Stimulated activated CD8-positive, alpha-beta memory T cell treated with anti-CD3 and anti-CD28 coated beads, Interleukin-4, amount 100 ng/mL, for 4 hours (primary cell): ENCODE results near the gene TRIM13.

ENCODE experiments used
- DNase-seq, 2 donors: peaks; one replicate each; pipeline ENCODE4 v3.0.0-alpha.2; 2020; ENCODE audit warnings: low read depth in 2 of 2, low spot score in 1 of 2

The TRIM13 gene

GRCh38 chr13:49996161-49996915, 504 bp upstream of the TRIM13 start:
- peak; percentile 61 to 73 for DNase-seq

- DNase-seq = no peak
Measured at GRCh38 chr13:49997955-49998354, 1.1 kb downstream of the TRIM13 start.

- DNase-seq = no peak
Measured at GRCh38 chr13:49998714-49999624, 2.1 kb downstream of the TRIM13 start.

GRCh38 chr13:50001287-50001686, 4.4 kb downstream of the TRIM13 start:
- DNase-seq = no peak

GRCh38 chr13:50006426-50007135, 9.7 kb downstream of the TRIM13 start:
- no peak for DNase-seq

- DNase-seq = no peak
Measured at GRCh38 chr13:50011461-50011860, 14.6 kb downstream of the TRIM13 start.

GRCh38 chr13:50012396-50013169, 15.7 kb downstream of the TRIM13 start:
- no peak for DNase-seq

- no peak for DNase-seq
Measured at GRCh38 chr13:50014386-50014785, 17.5 kb downstream of the TRIM13 start.

GRCh38 chr13:50015258-50015657, 18.4 kb downstream of the TRIM13 start, which contains the start of gene KCNRG:
TSS of gene KCNRG (plus strand) at chr13:50015444. CDS start at chr13:50015494, 50 bp downstream.
- no peak for DNase-seq

GRCh38 chr13:50015750-50016149, 18.9 kb downstream of the TRIM13 start:
- DNase-seq = no peak

- no peak for DNase-seq
Measured at GRCh38 chr13:50016444-50016843, 19.6 kb downstream of the TRIM13 start.

GRCh38 chr13:50017819-50018218, 21.0 kb downstream of the TRIM13 start:
- no peak for DNase-seq

- DNase-seq = no peak
Measured at GRCh38 chr13:50025436-50025835, 28.6 kb downstream of the TRIM13 start.

- DNase-seq = no peak
Measured at GRCh38 chr13:50026788-50027473, 30.1 kb downstream of the TRIM13 start.

- DNase-seq = no peak
Measured at GRCh38 chr13:50030315-50030714, 33.5 kb downstream of the TRIM13 start.

GRCh38 chr13:50033725-50034124, 36.9 kb downstream of the TRIM13 start:
- no peak for DNase-seq

GRCh38 chr13:50037788-50038187, 40.9 kb downstream of the TRIM13 start:
- no peak for DNase-seq

- no peak for DNase-seq
Measured at GRCh38 chr13:50038266-50038665, 41.4 kb downstream of the TRIM13 start.

GRCh38 chr13:50052478-50052877, 55.6 kb downstream of the TRIM13 start:
- DNase-seq = no peak

GRCh38 chr13:50053844-50054243, 57.0 kb downstream of the TRIM13 start:
- DNase-seq = no peak
